ENCODE measurements around the gene KCNG2. TPM values are rescaled to one million over a fixed set of nuclear protein-coding genes. Genes with fewer than 3 reads are reported as not detected.

The KCNG2 gene
- total and polyA plus RNA-seq, 12 donors: 0.16 to 0.79 (median 0.24) TPM; not detected in 7

GRCh38 chr18:79934311-79935097, 136.8 kb downstream of the KCNG2 start:
- H3K27ac ChIP-seq: peak overlapping the region in 8 of 10 donors; percentile 3 to 77 (median 38)
- peak overlapping the region in 1 of 10 donors; percentile 17 for H3K4me3 ChIP-seq
- ATAC-seq (peak; percentile 86 to 99 (median 92)), DNase-seq (peak in 1 of 2 donors; percentile 46)
- WGBS, 2 donors: 47 to 53% methylated on average over 8 of the region's 8 CpGs
- peaks cover 0 to 88% (median 7%) of the 10 kb centered on the region in 9 donors for H3K36me3 ChIP-seq
- TF ChIP-seq CTCF (IDR thresholded peaks at IDR 0.05): peak in 6 of 9 donors; percentile 10 to 45 (median 30)
- intact Hi-C loops (cut with DNase I): loop anchor here in 1 of 10 donors (10.0 kb wide), 1 partner anchor 100 kb away; the partner anchor contains the start of gene RBFA
- H3K9me3 ChIP-seq: peaks cover 0 to 62% (median 34%) of the 10 kb centered on the region in 11 donors
- peaks cover 6 to 32% (median 18%) of the 10 kb centered on the region in 9 donors for H3K4me1 ChIP-seq
- H3K27me3 ChIP-seq: no peaks in the 10 kb centered on the region

GRCh38 chr18:79935098-79935480, 137.4 kb downstream of the KCNG2 start:
- TF ChIP-seq CTCF (IDR thresholded peaks at IDR 0.05): no peak
- ATAC-seq: no peak
- peak overlapping the region in 5 of 10 donors; percentile 3 to 77 (median 41) for H3K27ac ChIP-seq
- H3K27me3 ChIP-seq: no peaks in the 10 kb centered on the region
- WGBS, 2 donors: 88 to 89% methylated on average over 5 of the region's 5 CpGs
- H3K36me3 ChIP-seq: peaks cover 0 to 88% (median 3%) of the 10 kb centered on the region in 9 donors
- H3K4me1 ChIP-seq: peaks cover 6 to 32% (median 18%) of the 10 kb centered on the region in 9 donors
- DNase-seq: no peak
- H3K4me3 ChIP-seq: no peak overlapping the region
- intact Hi-C loops (cut with DNase I): loop anchor here in 1 of 10 donors (10.0 kb wide), 1 partner anchor 100 kb away; the partner anchor contains the start of gene RBFA
- H3K9me3 ChIP-seq: peaks cover 0 to 56% (median 29%) of the 10 kb centered on the region in 11 donors

DNA sequence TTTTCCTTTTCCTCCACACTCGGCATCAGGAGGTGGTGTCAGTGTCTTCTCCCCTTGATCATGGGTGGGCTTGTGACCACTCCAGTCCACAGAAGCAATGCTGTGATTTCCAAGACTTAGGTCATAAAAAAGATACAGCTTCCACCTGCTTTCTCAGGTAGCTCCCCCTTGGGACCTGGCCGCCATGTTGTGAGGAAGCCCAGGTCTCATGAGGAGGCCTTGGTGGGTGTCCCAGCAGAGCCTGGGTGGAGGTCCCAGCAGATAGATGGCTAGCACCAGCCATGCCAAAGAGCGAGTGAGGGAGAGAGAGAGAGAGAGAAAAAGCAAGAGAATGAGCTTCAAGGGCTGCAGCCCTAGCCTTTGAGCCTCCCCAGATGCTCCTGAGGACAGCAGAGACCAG, 137.8 kb downstream of the KCNG2 start:
- H3K27ac ChIP-seq: peak overlapping the region in 1 of 10 donors; percentile 77
- H3K4me3 ChIP-seq: no peak overlapping the region
- H3K9me3 ChIP-seq: peaks cover 0 to 52% (median 24%) of the 10 kb centered on the region in 11 donors
- no peaks in the 10 kb centered on the region for H3K27me3 ChIP-seq
- ATAC-seq (no peak), DNase-seq (no peak)
- peaks cover 6 to 32% (median 18%) of the 10 kb centered on the region in 9 donors for H3K4me1 ChIP-seq
- WGBS, 2 donors: 96 to 100% methylated on average over 3 of the region's 3 CpGs
- peaks cover 0 to 88% (median 1%) of the 10 kb centered on the region in 9 donors for H3K36me3 ChIP-seq
- intact Hi-C loops (cut with DNase I): loop anchor here in 1 of 10 donors (10.0 kb wide), 1 partner anchor 99 kb away; the partner anchor contains the start of gene RBFA
- no peak for TF ChIP-seq CTCF (IDR thresholded peaks at IDR 0.05)

DNA sequence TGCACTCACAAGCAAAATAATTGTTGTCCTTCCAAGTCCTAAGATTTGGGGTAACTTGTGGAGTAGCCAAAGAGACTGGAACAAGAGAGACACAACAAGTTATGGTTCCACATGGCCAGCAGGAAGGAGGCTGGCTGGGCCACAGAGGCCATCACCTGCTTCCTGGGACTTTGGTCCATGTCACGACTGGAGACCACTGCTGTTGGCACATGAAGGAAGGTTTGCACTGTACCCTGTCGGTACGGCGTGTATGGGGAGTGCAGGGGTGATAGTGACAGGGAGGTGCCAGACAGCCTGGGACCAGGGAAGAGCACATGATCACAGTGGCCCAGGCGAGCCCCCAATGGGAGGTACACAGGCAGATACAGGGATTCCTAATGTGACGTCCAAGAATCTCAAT, 138.2 kb downstream of the KCNG2 start:
- WGBS, 2 donors: 97 to 98% methylated on average over 6 of the region's 6 CpGs
- intact Hi-C loops (cut with DNase I): loop anchor here in 1 of 10 donors (10.0 kb wide), 1 partner anchor 99 kb away; the partner anchor contains the start of gene RBFA
- peaks cover 6 to 34% (median 18%) of the 10 kb centered on the region in 9 donors for H3K4me1 ChIP-seq
- ATAC-seq (no peak), DNase-seq (no peak)
- TF ChIP-seq CTCF (IDR thresholded peaks at IDR 0.05): no peak
- no peak overlapping the region for H3K4me3 ChIP-seq
- H3K27me3 ChIP-seq: no peaks in the 10 kb centered on the region
- peaks cover 0 to 48% (median 20%) of the 10 kb centered on the region in 11 donors for H3K9me3 ChIP-seq
- peaks cover 0 to 88% (median 3%) of the 10 kb centered on the region in 9 donors for H3K36me3 ChIP-seq
- H3K27ac ChIP-seq: peak overlapping the region in 1 of 10 donors; percentile 77
